Lower leg skin (tissue), 4 donors: ENCODE data around the gene EFCAB6. TPM values are rescaled to one million over a fixed set of nuclear protein-coding genes. Genes with fewer than 3 reads are reported as not detected.

ENCODE experiments used
- DNase-seq, 2 donors: peaks; one replicate each; pipeline ENCODE4 v3.0.0-alpha.2; 2019; ENCODE audit warnings: low spot score in 2 of 2
- H3K4me3 ChIP-seq: fragments of 200-600 bp; sonication (generic); 2 replicates; pipeline ENCODE4 v1.5.1; 2017; ENCODE audit warnings: mild to moderate bottlenecking, low read depth; ENCODE audit not compliant: poor library complexity, severe bottlenecking
- CTCF ChIP-seq, 3 donors: fragments of 450-650 bp; IDR thresholded peaks; one replicate each; pipeline ENCODE4 v1.5.1; 2016; ENCODE audit warnings: antibody characterized with exemption in 3 of 3, mild to moderate bottlenecking in 3 of 3, moderate library complexity in 2 of 3
- POLR2A ChIP-seq, 2 donors: fragments of 450-650 bp; IDR thresholded peaks; one replicate each; pipeline ENCODE4 v1.6.1; 2016 to 2017; ENCODE audit warnings: antibody characterized with exemption in 2 of 2, mild to moderate bottlenecking in 1 of 2, moderate library complexity in 1 of 2
- WGBS, 2 donors: methylation state at CpG; one replicate each; pipeline ENCODE4 v1.1.5; 2018; 5-methylcytosine and 5-hydroxymethylcytosine counted together
- intact Hi-C: fragments of 100-400 bp; cut with DNase I; formaldehyde crosslinking; loops from one replicate; pipeline ENCODE4 v1.15.0; 2023; ENCODE audit warnings: low total_unique reads
- total RNA-seq, 4 donors: library from RNA; depleted of rRNA; stranded (reverse); fragments of >200 nt; gene quantifications; one replicate each; pipeline ENCODE4 v1.1.0, GENCODE V29; 2016

Gene EFCAB6
- total RNA-seq, 4 donors from 2014 or later: 0.44 to 4.2 (median 1.8) TPM

DNA sequence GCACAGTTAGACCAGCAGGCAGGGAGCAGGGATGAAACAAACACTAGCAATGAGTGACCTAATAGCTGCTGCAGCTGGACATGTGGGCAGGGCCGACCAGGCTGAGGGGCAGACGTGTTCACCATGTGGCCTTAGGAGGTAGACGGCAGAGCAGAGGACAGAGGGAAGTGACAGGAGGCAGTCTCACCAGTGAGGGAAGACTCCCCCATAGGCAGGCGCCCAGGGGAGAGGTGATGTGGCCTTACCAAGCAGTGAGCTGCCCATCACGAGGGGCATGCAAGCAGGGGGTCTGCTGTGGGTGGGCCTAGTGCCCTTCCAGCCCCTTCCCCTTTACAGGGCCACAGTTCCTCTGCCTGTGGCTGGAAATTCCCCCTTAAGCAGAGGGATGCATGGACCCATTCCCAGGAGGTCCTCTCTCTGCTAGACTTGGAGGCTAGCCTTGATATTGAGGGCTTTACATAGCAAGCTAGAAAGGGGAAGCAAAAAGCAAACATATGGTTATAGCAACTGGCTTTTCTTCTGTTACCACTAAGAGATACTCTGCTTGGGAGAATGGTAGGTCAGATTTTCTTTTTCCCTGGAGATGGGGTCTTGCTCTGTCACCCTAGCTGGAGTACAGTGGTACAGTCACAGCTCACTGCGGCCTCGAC lies 332.7 kb downstream of the EFCAB6 start:
- intact Hi-C loops: no loop called here
- no peak for DNase-seq
- TF ChIP-seq POLR2A (IDR thresholded peaks at IDR 0.05) (no peak), CTCF (IDR thresholded peaks at IDR 0.05) (no peak)
- WGBS, 2 donors: 81 to 88% methylated on average over 7 of the region's 7 CpGs
- H3K4me3 ChIP-seq: no peak overlapping the region

Other genes starting within 250 kb of the EFCAB6 start
- not detected for gene SULT4A1, start 50.2 kb upstream of the EFCAB6 start, total RNA-seq
- gene PNPLA5, start 79.7 kb upstream of the EFCAB6 start, total RNA-seq: 1 to 10 TPM in 3 of 4 donors, not detected in 1; 1.7 to 9.7 (median 4.8) TPM
- gene PNPLA3, start 111.5 kb upstream of the EFCAB6 start, total RNA-seq: 10 to 100 TPM; 14.0 to 22.9 (median 20.4) TPM
- 10 to 100 TPM; 23.2 to 36.0 (median 32.3) TPM for gene SAMM50, start 143.1 kb upstream of the EFCAB6 start, total RNA-seq
- gene PARVB, start 212.0 kb upstream of the EFCAB6 start, total RNA-seq: 10 to 100 TPM; 10.5 to 25.1 (median 14.6) TPM